Transverse colon (tissue), 4 donors: ENCODE data around the gene CSTF3. TPM values are rescaled to one million over a fixed set of nuclear protein-coding genes. Genes with fewer than 3 reads are reported as not detected.

Experiments
- DNase-seq: peaks from one replicate; pipeline ENCODE4 v3.0.0-alpha.2; 2019
- H3K27ac ChIP-seq, 4 donors: fragments of 200-600 bp; sonication (generic); 2 replicates each; pipeline ENCODE4 v1.5.1; 2016 to 2018; ENCODE audit warnings: inconsistent platforms in 4 of 4
- H3K27me3 ChIP-seq: fragments of 200-600 bp; sonication (generic); 2 replicates; pipeline ENCODE4 v1.5.1; 2017; ENCODE audit warnings: inconsistent platforms
- H3K36me3 ChIP-seq, 4 donors: fragments of 200-600 bp; sonication (generic); 2 replicates each; pipeline ENCODE4 v1.5.1; 2017 to 2019; ENCODE audit warnings: inconsistent platforms in 4 of 4
- H3K4me1 ChIP-seq, 4 donors: fragments of 200-600 bp; sonication (generic); 2 replicates each; pipeline ENCODE4 v1.5.1; 2017 to 2020; ENCODE audit warnings: inconsistent platforms in 4 of 4
- H3K4me3 ChIP-seq, 4 donors: fragments of 200-600 bp; sonication (generic); 1 replicate in 1 of 4; 2 replicates in 3 of 4; pipeline versions ENCODE4 v1.5.1 to v1.6.1; 2017 to 2019; ENCODE audit warnings: inconsistent platforms in 4 of 4
- H3K9me3 ChIP-seq, 2 donors: fragments of 200-600 bp; sonication (generic); 2 replicates each; pipeline ENCODE4 v1.5.1; 2017 to 2019; ENCODE audit warnings: inconsistent platforms in 2 of 2
- EP300 ChIP-seq: sonication (generic); formaldehyde crosslinking; IDR thresholded peaks from one replicate; pipeline ENCODE4 v1.6.1; 2017; ENCODE audit warnings: antibody characterized with exemption, low read depth
- POLR2A ChIP-seq: fragments of 450-650 bp; IDR thresholded peaks from one replicate; pipeline ENCODE4 v1.6.1; 2016; ENCODE audit warnings: antibody characterized with exemption, mild to moderate bottlenecking, moderate library complexity
- POLR2AphosphoS5 ChIP-seq, 3 donors: sonication (generic); formaldehyde crosslinking; IDR thresholded peaks; one replicate each; pipeline ENCODE4 v1.6.1; 2016; ENCODE audit warnings: antibody characterized with exemption in 3 of 3
- WGBS, 2 donors: methylation state at CpG; one replicate each; pipeline ENCODE4 v1.1.5; 2018; ENCODE audit warnings: low coverage in 1 of 2; 5-methylcytosine and 5-hydroxymethylcytosine counted together
- in situ Hi-C, 4 donors: fragments of 200-750 bp; cut with MboI; loops; one replicate each; pipeline versions ENCODE4 v1.15.0 to v1.15.1; 2017; ENCODE audit warnings: low sequenced_read_pairs in 3 of 4, low pct_ligation_motif_present in 1 of 4, low pct_unique_long_range_greater_than_20kb in 1 of 4
- intact Hi-C: fragments of 100-400 bp; cut with DNase I; formaldehyde crosslinking; loops from one replicate; pipeline ENCODE4 v1.15.1; 2023; ENCODE audit warnings: low total_unique reads
- total RNA-seq, 4 donors: library from RNA; depleted of rRNA; stranded (reverse); fragments of >200 nt; gene quantifications; one replicate each; pipeline ENCODE4 v1.1.0, GENCODE V29; 2016
- TF ChIP-seq, protein P1 (sequence below), 5 experiments: fragments of 200-600 bp in 3 of 5; fragments of 450-650 bp in 2 of 5; sonication (generic) in 3 of 5; IDR thresholded peaks; 1 replicate in 2 of 5; 2 replicates in 3 of 5; pipeline ENCODE4 v1.5.1; 2016 to 2017; ENCODE audit warnings: antibody characterized with exemption in 5 of 5, inconsistent platforms in 3 of 5, mild to moderate bottlenecking in 2 of 5, moderate library complexity in 1 of 5

Gene CSTF3
- 100 to 1,000 TPM in 1 of 4 donors, 10 to 100 TPM in 2, 1 to 10 TPM in 1; 2.2 to 167 (median 14.2) TPM for total RNA-seq

DNA sequence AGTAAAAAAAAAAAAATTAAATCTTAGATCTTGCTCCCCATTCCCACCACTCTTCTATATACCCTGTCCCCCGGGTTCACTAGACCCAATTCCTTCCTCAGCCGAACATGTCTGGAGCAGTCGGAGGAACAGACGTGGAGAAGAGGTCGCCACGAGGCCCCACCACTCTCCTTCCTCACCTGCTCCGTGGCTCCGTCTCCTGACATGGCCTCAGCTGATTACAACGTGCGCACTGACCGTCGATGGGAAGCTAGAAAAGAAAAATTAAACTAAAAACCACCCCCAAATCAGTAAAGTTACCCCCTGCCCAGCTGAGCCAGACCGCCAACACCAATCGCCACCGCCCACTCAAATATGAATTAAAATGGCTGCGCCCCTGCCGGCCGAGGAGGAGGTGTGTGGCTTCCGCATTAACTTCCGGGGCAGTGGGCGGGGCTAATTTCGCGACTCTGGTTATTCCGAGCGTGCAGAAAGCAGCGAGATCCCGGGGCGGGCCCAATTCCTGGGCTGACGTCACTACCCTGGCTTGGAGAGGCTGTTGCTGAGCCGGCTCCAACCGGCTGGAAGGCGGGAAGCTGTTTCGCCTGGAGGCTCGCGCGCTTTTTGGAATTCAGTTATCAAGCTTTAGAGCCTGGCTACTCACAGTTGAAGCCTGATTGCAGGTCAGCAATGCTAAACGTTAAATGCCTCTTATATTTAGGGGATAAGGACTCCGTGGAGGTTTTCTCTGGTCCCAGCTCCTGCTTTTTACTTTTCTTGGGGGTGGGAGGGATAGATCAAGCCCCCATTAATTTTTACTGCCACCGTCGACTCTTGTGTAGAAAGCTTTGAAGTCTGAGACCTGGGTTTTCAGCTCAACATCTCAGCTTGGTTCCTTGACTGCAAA is at the start of gene CSTF3:
TSS of gene CSTF3 (minus strand) at position 361 of the 886 bp plus-strand sequence. CDS start at position 206, 155 bp downstream.
- 2% methylated on average over 40 of the region's 40 CpGs; no CpG with 5 or more reads in 1 of the 2 donors for WGBS, 2 donors
- in situ Hi-C loops (loop anchor here in 3 of 4 donors (10.0 to 25.0 kb wide), 2 partner anchors 173 to 576 kb away; partner anchors contain the start of gene CD59 (in 2 of the 3)), intact Hi-C loops (no loop called here)
- no peaks in the 10 kb centered on the region for H3K9me3 ChIP-seq
- peaks cover 5 to 41% (median 18%) of the 10 kb centered on the region in 4 donors for H3K4me1 ChIP-seq
- H3K36me3 ChIP-seq = no peaks in the 10 kb centered on the region
- peak; percentile 74 for TF ChIP-seq POLR2A
- TF ChIP-seq POLR2AphosphoS5 (IDR thresholded peaks at IDR 0.05) = peak; percentile 67 to 86 (median 81)
- TF ChIP-seq, protein P1, sequence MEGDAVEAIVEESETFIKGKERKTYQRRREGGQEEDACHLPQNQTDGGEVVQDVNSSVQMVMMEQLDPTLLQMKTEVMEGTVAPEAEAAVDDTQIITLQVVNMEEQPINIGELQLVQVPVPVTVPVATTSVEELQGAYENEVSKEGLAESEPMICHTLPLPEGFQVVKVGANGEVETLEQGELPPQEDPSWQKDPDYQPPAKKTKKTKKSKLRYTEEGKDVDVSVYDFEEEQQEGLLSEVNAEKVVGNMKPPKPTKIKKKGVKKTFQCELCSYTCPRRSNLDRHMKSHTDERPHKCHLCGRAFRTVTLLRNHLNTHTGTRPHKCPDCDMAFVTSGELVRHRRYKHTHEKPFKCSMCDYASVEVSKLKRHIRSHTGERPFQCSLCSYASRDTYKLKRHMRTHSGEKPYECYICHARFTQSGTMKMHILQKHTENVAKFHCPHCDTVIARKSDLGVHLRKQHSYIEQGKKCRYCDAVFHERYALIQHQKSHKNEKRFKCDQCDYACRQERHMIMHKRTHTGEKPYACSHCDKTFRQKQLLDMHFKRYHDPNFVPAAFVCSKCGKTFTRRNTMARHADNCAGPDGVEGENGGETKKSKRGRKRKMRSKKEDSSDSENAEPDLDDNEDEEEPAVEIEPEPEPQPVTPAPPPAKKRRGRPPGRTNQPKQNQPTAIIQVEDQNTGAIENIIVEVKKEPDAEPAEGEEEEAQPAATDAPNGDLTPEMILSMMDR (IDR thresholded peaks at IDR 0.05) = peak; percentile 44 to 96 (median 64)
- no peak for TF ChIP-seq EP300
- H3K27me3 ChIP-seq = no peaks in the 10 kb centered on the region
- peak; percentile 100 for DNase-seq
- peak within 1 kb of the TSS; percentile 60 to 89 (median 83) for H3K4me3 ChIP-seq
- H3K27ac ChIP-seq = peak within 1 kb of the TSS; percentile 80 to 90 (median 85)

DNA sequence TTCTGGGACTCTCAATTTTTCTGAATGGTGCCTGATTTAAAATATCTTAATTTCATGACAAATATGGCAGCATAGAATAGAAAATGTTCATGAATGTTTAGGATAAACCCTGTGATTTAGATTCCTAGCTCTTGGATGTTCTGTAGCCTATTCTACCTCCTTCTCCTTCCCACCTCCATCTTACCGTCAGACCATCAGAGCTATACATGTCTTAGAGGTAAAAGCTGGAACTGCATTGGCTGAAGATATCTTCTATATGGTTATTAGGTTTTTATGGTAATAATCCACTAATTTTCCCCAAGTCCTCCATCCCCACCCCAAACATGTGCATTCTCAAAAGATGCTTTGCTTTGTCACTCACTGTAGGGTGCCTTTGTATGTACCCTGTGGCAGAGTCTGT is 46.9 kb upstream of the CSTF3 start:
- in situ Hi-C loops (no loop called here), intact Hi-C loops (no loop called here)
- TF ChIP-seq, protein P1 (IDR thresholded peaks at IDR 0.05) = no peak
- TF ChIP-seq EP300 = no peak
- TF ChIP-seq POLR2A = no peak
- TF ChIP-seq POLR2AphosphoS5 (IDR thresholded peaks at IDR 0.05) = no peak
- no peak for DNase-seq
- H3K36me3 ChIP-seq = no peaks in the 10 kb centered on the region
- H3K27ac ChIP-seq = no peak overlapping the region
- WGBS, 2 donors = 67 to 92% methylated on average over 1 of the region's 1 CpG
- no peaks in the 10 kb centered on the region for H3K9me3 ChIP-seq
- H3K27me3 ChIP-seq = no peaks in the 10 kb centered on the region
- peaks cover 0 to 8% (median 0%) of the 10 kb centered on the region in 4 donors for H3K4me1 ChIP-seq
- no peak overlapping the region for H3K4me3 ChIP-seq

DNA sequence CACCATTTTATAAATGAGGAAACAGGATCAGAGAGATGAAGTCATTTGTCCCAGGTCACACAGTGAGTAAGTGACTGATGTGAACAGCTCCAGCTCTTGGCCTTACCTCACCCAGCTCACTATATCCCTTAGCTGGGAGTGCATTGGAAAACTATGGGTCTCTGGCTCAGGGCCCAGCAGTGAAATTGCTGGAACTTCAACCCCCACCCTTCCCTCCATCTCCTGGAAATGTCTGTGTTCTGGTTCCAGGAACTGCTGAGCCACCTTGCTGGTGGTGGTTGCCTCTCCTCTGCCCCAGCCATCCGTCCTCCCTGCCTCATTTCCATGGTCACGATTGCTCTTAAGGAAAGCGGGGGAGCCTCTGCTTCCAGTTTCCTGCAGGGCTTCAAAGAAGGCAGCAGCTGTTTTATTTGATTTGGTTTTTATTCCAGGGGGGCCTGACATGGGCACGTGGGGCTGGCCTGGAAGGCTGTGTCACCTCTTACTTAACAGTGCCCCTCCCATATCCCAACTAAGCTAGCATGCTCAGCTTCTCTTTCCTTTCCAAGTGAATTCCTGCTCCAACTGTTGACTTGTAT is 46.2 kb upstream of the CSTF3 start:
- Histone ChIP-seq H3K9me3 (no peaks in the 10 kb centered on the region), H3K4me3 (no peak overlapping the region), H3K36me3 (no peaks in the 10 kb centered on the region), H3K27ac (no peak overlapping the region), H3K4me1 (peaks cover 0 to 8% (median 0%) of the 10 kb centered on the region in 4 donors), H3K27me3 (no peaks in the 10 kb centered on the region)
- WGBS, 2 donors = 57% methylated on average over 4 of the region's 4 CpGs; no CpG with 5 or more reads in 1 of the 2 donors
- in situ Hi-C loops = no loop called here
- intact Hi-C loops = no loop called here
- TF ChIP-seq EP300 = no peak
- TF ChIP-seq POLR2AphosphoS5 (IDR thresholded peaks at IDR 0.05) = no peak
- TF ChIP-seq, protein P1 (IDR thresholded peaks at IDR 0.05) = no peak
- no peak for TF ChIP-seq POLR2A
- no peak for DNase-seq
